ENCODE measurements around the gene ZNF44. TPM values are rescaled to one million over a fixed set of nuclear protein-coding genes. Genes with fewer than 3 reads are reported as not detected.

ZNF44 gene
- total RNA-seq, 1 experiment from 2014 or later = 4.8 TPM

GRCh38 chr19:12230751-12231733, 63.6 kb downstream of the ZNF44 start:
- no peak for TF ChIP-seq CDX4 (CRISPR knock-in tag; IDR thresholded peaks at IDR 0.05; ENCODE audit: borderline replicate concordance)
- TF ChIP-seq NFYB (CRISPR knock-in tag; conservative IDR thresholded peaks at IDR 0.05; ENCODE audit: low read depth) = no peak
- TF ChIP-seq STAT6 (CRISPR knock-in tag; conservative IDR thresholded peaks at IDR 0.05; ENCODE audit: low read depth) = no peak
- no peak for TF ChIP-seq ETV6 (CRISPR knock-in tag; IDR thresholded peaks at IDR 0.05)
- TF ChIP-seq GABPB1 (CRISPR knock-in tag; IDR thresholded peaks at IDR 0.05) = peak; percentile 64
- TF ChIP-seq FOXJ3 (CRISPR knock-in tag; IDR thresholded peaks at IDR 0.05; ENCODE audit: borderline replicate concordance) = no peak
- no peak for TF ChIP-seq SOX15 (CRISPR knock-in tag; IDR thresholded peaks at IDR 0.05)
- H3K4me3 Mint-ChIP-seq = no peak overlapping the region
- CTCF ChIA-PET = interaction anchor here (1.0 kb wide), 1 partner anchor 134 kb away, joined by 3 read pairs; the partner anchor contains the start of gene ZNF442
- peak overlapping the region; percentile 77 for H3K27ac Mint-ChIP-seq
- ATAC-seq (no peak), DNase-seq (ENCODE audit: low spot score) (no peak)
- POLR2A ChIA-PET = no interaction called here
- H3K27me3 Mint-ChIP-seq (ENCODE audit: low read depth) = no peaks in the 10 kb centered on the region
- H3K36me3 Mint-ChIP-seq = peaks cover 49% of the 10 kb centered on the region
- peaks cover 22% of the 10 kb centered on the region for H3K4me1 Mint-ChIP-seq
- peaks cover 51% of the 10 kb centered on the region for H3K9me3 Mint-ChIP-seq

- ChIA-PET POLR2A (no interaction called here), CTCF (no interaction called here)
- Mint-ChIP-seq H3K9me3 (peaks cover 61% of the 10 kb centered on the region), H3K4me3 (no peak overlapping the region), H3K27ac (no peak overlapping the region), H3K4me1 (peaks cover 22% of the 10 kb centered on the region), H3K27me3 (ENCODE audit: low read depth) (no peaks in the 10 kb centered on the region), H3K36me3 (peaks cover 56% of the 10 kb centered on the region)
- TF ChIP-seq NFYB (CRISPR knock-in tag; conservative IDR thresholded peaks at IDR 0.05; ENCODE audit: low read depth) (no peak), ZNF232 (CRISPR knock-in tag; IDR thresholded peaks at IDR 0.05) (no peak), FOXP4 (CRISPR knock-in tag; IDR thresholded peaks at IDR 0.05) (no peak), ZNF416 (CRISPR knock-in tag; IDR thresholded peaks at IDR 0.05) (no peak), ZNF671 (CRISPR knock-in tag; IDR thresholded peaks at IDR 0.05) (no peak), ERG (CRISPR knock-in tag; IDR thresholded peaks at IDR 0.05) (no peak), ZBTB21 (CRISPR knock-in tag; IDR thresholded peaks at IDR 0.05; ENCODE audit: borderline replicate concordance) (no peak), RELA (CRISPR knock-in tag; IDR thresholded peaks at IDR 0.05; ENCODE audit: borderline replicate concordance) (no peak), ATF3 (CRISPR knock-in tag; conservative IDR thresholded peaks at IDR 0.05) (no peak), ZNF425 (CRISPR knock-in tag; conservative IDR thresholded peaks at IDR 0.05) (no peak), NFE2L1 (CRISPR knock-in tag; IDR thresholded peaks at IDR 0.05) (no peak), ZNF423 (CRISPR knock-in tag; IDR thresholded peaks at IDR 0.05) (no peak), CTCF (IDR thresholded peaks at IDR 0.05) (no peak), ZNF396 (CRISPR knock-in tag; IDR thresholded peaks at IDR 0.05; ENCODE audit: borderline replicate concordance) (no peak), JUN (CRISPR knock-in tag; IDR thresholded peaks at IDR 0.05) (no peak)
- no peak for DNase-seq (ENCODE audit: low spot score)
- ATAC-seq = no peak
These were observed 64.7 kb downstream of the ZNF44 start for GRCh38 chr19:12229990-12230389.
